Activated naive CD8-positive, alpha-beta T cell (primary cell): Measurements from ENCODE around the gene RPL41.
A peak's percentile ranks its signal among the peaks of the same experiment; 100 is the strongest.

ENCODE experiments used
- H3K27ac Mint-ChIP-seq: one replicate; pipeline ENCODE4 v1.8.0; 2021; ENCODE audit warnings: mixed read lengths
- H3K27me3 Mint-ChIP-seq: one replicate; pipeline ENCODE4 v1.8.0; 2021; ENCODE audit warnings: mixed read lengths
- H3K36me3 Mint-ChIP-seq: one replicate; pipeline ENCODE4 v1.8.0; 2021; ENCODE audit warnings: mixed read lengths
- H3K4me1 Mint-ChIP-seq: one replicate; pipeline ENCODE4 v1.8.0; 2021; ENCODE audit warnings: low read depth, mixed read lengths
- H3K4me3 Mint-ChIP-seq: one replicate; pipeline ENCODE4 v1.8.0; 2021; ENCODE audit warnings: mild to moderate bottlenecking, mixed read lengths
- H3K9me3 Mint-ChIP-seq: one replicate; pipeline ENCODE4 v1.8.0; 2021; ENCODE audit warnings: low read depth, mixed read lengths

Gene RPL41

DNA sequence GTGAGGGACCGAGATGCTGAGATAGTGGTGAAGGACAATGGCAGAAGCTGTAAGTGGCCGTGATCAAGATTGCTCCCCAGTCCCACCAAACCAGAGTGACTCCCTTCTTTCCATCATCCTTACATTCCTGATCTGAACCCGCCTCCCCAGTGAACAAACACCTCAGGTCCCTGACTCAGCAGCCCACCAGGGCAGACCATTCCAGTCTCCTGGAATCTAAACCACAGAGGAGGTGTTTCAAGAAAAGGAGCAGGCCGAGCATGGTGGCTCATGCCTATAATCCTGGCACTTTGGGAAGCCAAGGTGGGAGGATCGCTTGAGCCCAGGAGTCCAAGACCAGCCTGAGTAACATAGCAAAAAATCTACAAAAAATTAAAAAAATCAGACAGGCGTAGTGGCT lies 29.8 kb upstream of the RPL41 start:
- no peaks in the 10 kb centered on the region for H3K27me3 Mint-ChIP-seq
- no peak overlapping the region for H3K27ac Mint-ChIP-seq
- H3K4me3 Mint-ChIP-seq, result no peak overlapping the region
- H3K36me3 Mint-ChIP-seq, result no peaks in the 10 kb centered on the region
- no peaks in the 10 kb centered on the region for H3K4me1 Mint-ChIP-seq
- no peaks in the 10 kb centered on the region for H3K9me3 Mint-ChIP-seq

DNA sequence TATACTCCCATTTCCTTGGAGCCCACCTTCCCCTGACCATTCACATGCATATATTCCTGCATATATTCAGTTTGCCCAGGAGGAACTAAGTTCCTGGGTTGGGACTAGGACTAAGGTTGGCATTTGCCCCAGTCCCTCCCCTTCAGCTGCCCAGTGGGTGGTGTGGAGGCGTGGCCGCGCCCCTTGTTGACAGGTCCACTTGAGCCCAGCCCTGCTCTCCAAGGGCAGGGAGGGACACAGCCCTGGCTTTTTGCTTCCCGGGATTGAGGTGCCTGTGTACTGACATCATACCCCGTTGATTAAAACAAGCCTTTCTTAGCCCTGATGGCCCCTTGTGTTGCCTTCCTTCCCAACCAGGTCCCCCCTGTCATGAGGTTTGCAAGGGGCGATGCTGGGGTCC lies 29.2 kb upstream of the RPL41 start:
- H3K4me1 Mint-ChIP-seq, result no peaks in the 10 kb centered on the region
- no peaks in the 10 kb centered on the region for H3K27me3 Mint-ChIP-seq
- no peak overlapping the region for H3K4me3 Mint-ChIP-seq
- H3K9me3 Mint-ChIP-seq, result no peaks in the 10 kb centered on the region
- H3K36me3 Mint-ChIP-seq, result no peaks in the 10 kb centered on the region
- H3K27ac Mint-ChIP-seq, result no peak overlapping the region

DNA sequence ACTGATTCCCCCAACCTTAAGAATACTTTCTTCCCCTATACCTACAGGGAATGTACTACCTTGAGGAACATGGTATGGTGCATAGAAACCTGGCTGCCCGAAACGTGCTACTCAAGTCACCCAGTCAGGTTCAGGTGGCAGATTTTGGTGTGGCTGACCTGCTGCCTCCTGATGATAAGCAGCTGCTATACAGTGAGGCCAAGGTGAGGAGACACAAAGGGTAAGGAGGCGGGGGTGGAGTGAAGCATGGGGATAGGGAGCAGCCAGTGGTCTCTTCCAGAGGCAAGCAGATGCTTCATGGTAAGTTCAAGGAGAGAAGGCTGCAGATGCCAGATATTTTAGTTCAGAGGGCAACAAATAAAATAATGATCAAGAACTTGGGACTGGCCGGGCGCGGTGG lies 18.7 kb upstream of the RPL41 start:
- H3K9me3 Mint-ChIP-seq, result no peaks in the 10 kb centered on the region
- H3K4me1 Mint-ChIP-seq, result peaks cover 23% of the 10 kb centered on the region
- no peak overlapping the region for H3K27ac Mint-ChIP-seq
- no peak overlapping the region for H3K4me3 Mint-ChIP-seq
- H3K36me3 Mint-ChIP-seq, result peaks cover 2% of the 10 kb centered on the region
- H3K27me3 Mint-ChIP-seq, result no peaks in the 10 kb centered on the region

DNA sequence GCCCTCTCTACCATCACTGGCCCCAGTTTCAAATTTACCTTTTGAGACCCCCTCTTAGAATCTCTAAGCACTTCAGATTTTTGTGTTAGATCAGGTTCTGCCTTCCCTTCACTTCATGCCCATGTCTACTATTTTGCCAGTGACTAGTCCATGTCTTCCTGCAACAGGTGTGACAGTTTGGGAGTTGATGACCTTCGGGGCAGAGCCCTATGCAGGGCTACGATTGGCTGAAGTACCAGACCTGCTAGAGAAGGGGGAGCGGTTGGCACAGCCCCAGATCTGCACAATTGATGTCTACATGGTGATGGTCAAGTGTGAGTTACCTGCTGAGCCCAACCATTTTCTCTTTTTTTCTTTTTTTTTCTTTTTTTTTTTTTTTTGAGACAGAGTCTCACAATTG lies 17.8 kb upstream of the RPL41 start:
- Mint-ChIP-seq H3K4me1 (peaks cover 32% of the 10 kb centered on the region), H3K27ac (no peak overlapping the region), H3K4me3 (no peak overlapping the region), H3K36me3 (peaks cover 2% of the 10 kb centered on the region), H3K27me3 (no peaks in the 10 kb centered on the region), H3K9me3 (no peaks in the 10 kb centered on the region)

DNA sequence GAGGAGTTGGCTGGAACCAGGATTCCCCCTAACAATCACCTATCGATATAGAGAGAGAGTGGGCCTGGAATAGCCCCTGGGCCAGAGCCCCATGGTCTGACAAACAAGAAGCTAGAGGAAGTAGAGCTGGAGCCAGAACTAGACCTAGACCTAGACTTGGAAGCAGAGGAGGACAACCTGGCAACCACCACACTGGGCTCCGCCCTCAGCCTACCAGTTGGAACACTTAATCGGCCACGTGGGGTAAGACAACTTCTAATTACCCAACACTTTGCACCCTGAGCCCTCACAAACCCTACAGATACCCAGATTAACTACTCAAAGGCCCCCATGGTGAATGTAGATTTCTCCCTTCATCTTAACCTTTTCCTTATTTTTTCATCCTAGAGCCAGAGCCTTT lies 16.6 kb upstream of the RPL41 start:
- no peak overlapping the region for H3K4me3 Mint-ChIP-seq
- peaks cover 4% of the 10 kb centered on the region for H3K36me3 Mint-ChIP-seq

DNA sequence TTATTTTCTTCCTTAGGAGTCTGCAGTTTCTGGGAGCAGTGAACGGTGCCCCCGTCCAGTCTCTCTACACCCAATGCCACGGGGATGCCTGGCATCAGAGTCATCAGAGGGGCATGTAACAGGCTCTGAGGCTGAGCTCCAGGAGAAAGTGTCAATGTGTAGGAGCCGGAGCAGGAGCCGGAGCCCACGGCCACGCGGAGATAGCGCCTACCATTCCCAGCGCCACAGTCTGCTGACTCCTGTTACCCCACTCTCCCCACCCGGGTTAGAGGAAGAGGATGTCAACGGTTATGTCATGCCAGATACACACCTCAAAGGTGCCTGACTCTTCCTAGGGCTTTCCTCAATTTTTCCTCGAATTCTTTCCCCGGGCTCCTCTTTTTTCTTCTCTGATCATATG lies 15.4 kb upstream of the RPL41 start:
- H3K9me3 Mint-ChIP-seq, result no peaks in the 10 kb centered on the region
- H3K4me3 Mint-ChIP-seq, result no peak overlapping the region
- peak overlapping the region; percentile 76 for H3K27ac Mint-ChIP-seq
- no peaks in the 10 kb centered on the region for H3K27me3 Mint-ChIP-seq
- peaks cover 10% of the 10 kb centered on the region for H3K36me3 Mint-ChIP-seq
- peaks cover 42% of the 10 kb centered on the region for H3K4me1 Mint-ChIP-seq

More for the DNA sequence above, 16.6 kb upstream of the RPL41 start:
- Mint-ChIP-seq H3K9me3 (no peaks in the 10 kb centered on the region), H3K4me1 (peaks cover 37% of the 10 kb centered on the region), H3K27ac (peak overlapping the region; percentile 5), H3K27me3 (no peaks in the 10 kb centered on the region)

DNA sequence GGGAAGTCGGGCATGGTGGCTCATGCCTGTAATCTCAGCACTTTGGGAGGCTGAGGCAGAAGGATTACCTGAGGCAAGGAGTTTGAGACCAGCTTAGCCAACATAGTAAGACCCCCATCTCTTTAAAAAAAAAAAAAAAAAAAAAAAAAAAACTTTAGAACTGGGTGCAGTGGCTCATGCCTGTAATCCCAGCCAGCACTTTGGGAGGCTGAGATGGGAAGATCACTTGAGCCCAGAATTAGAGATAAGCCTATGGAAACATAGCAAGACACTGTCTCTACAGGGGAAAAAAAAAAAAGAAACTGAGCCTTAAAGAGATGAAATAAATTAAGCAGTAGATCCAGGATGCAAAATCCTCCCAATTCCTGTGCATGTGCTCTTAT lies 13.8 kb upstream of the RPL41 start:
- Mint-ChIP-seq H3K27ac (peak overlapping the region; percentile 100), H3K36me3 (peaks cover 19% of the 10 kb centered on the region), H3K4me1 (peaks cover 54% of the 10 kb centered on the region), H3K27me3 (no peaks in the 10 kb centered on the region), H3K9me3 (no peaks in the 10 kb centered on the region), H3K4me3 (peak overlapping the region; percentile 100)

DNA sequence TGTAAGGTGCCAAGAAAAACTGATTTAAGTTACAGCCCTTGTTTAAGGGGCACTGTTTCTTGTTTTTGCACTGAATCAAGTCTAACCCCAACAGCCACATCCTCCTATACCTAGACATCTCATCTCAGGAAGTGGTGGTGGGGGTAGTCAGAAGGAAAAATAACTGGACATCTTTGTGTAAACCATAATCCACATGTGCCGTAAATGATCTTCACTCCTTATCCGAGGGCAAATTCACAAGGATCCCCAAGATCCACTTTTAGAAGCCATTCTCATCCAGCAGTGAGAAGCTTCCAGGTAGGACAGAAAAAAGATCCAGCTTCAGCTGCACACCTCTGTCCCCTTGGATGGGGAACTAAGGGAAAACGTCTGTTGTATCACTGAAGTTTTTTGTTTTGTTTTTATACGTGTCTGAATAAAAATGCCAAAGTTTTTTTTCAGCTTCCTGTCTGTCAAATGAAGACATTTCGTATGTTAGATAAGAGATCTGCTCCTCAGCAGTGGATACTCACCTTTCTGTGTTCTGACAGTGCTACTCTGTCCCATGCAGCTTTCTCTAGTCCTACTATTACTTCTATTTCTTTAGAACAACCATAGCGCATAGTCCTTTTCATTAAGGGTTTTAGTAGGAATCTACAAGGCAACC lies 13.2 kb upstream of the RPL41 start:
- Mint-ChIP-seq H3K4me1 (peaks cover 54% of the 10 kb centered on the region), H3K27me3 (no peaks in the 10 kb centered on the region), H3K27ac (peak overlapping the region; percentile 100), H3K4me3 (peak overlapping the region; percentile 100), H3K9me3 (no peaks in the 10 kb centered on the region), H3K36me3 (peaks cover 18% of the 10 kb centered on the region)

DNA sequence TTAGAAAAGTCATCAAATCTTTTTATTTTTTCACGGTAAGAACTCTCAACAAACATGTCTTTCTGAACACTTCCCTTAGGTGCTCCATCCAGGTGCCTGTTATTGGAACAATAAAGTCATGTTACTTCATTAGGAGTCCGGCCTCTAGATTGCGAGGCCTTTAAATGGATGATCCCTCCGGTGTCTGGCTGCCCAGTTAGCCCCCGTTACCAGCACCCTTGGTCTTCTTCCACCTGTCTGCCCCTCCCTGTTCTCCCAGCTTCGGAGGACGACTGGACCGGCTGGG lies 12.7 kb upstream of the RPL41 start:
- Mint-ChIP-seq H3K27ac (peak overlapping the region; percentile 100), H3K27me3 (no peaks in the 10 kb centered on the region), H3K9me3 (no peaks in the 10 kb centered on the region), H3K4me1 (peaks cover 55% of the 10 kb centered on the region), H3K4me3 (peak overlapping the region; percentile 100), H3K36me3 (peaks cover 19% of the 10 kb centered on the region)

DNA sequence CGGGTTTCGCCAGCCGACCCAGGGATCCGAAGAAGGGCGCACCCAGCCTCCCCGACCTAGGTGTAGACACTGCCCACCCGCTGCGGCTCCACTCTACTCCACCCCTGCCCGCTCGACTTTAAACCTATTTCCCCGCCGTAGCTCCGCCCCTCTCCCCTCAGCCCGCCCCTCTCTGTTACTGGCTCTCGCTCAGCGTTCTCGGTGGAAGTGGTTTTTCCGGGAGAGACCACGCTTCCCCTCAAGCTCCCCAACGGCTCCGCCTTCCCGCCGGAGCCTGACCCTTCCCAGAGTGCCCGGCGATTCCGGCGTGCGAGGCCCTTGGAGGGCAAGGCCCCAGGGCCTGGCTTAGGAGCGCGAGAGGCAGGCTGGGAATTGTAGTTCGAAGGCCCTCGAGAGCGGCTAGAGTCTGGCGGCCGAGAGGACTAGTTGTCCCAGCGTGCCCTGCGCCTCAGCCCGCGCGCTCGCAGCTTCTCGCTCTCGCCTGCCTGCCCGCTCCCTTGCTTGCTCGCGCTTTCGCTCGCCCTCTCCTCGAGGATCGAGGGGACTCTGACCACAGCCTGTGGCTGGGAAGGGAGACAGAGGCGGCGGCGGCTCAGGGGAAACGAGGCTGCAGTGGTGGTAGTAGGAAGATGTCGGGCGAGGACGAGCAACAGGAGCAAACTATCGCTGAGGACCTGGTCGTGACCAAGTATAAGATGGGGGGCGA lies 12.2 kb upstream of the RPL41 start, which contains the start of gene PA2G4:
PA2G4 (plus strand) TSS at position 451 of the 706 bp plus-strand sequence; CDS start at position 630, 179 bp downstream.
- H3K27me3 Mint-ChIP-seq, result no peaks in the 10 kb centered on the region
- H3K36me3 Mint-ChIP-seq, result peaks cover 19% of the 10 kb centered on the region
- peak within 1 kb of the TSS; percentile 100 for H3K27ac Mint-ChIP-seq
- peaks cover 55% of the 10 kb centered on the region for H3K4me1 Mint-ChIP-seq
- peak within 1 kb of the TSS; percentile 100 for H3K4me3 Mint-ChIP-seq
- H3K9me3 Mint-ChIP-seq, result no peaks in the 10 kb centered on the region

DNA sequence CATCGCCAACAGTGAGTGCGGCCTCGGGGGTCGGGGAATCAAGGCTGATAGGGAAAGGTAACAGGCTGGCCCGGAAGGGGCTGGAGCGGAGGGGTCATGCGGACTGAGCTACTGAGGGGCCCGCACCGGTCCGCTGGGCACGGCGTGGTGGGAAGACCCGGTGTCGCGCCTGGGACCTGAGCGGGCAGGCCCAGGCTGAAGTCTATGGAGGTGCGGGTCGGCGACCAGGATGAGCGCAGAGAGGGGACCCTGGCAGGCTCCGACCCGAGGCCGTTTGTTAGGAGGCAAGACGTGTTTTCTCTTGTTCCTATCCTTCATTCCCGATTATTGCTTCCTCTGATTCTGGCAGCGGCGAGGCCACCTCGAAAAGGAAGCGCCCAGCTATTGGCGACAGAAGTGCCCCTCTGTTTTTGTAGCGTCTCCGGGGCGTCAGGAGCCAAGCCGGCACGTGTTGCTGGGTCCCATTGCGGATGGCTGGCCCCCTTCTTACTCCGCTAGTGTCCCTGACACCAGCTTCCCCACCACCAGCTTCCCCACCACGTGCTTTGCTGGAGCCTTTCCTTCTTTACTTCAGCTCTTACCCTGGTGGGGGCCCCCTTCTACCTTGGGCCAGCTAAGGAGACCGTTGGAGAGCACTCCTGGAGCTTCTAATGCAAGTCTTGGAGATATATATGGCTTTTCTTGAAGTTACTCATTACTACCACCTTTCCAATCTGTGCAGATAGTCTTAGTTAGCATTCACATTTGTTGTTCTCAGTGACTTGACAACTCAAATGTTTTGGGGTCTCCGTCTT lies 11.4 kb upstream of the RPL41 start:
- peaks cover 54% of the 10 kb centered on the region for H3K4me1 Mint-ChIP-seq
- H3K27me3 Mint-ChIP-seq, result no peaks in the 10 kb centered on the region
- H3K36me3 Mint-ChIP-seq, result peaks cover 19% of the 10 kb centered on the region
- H3K27ac Mint-ChIP-seq, result peak overlapping the region; percentile 100
- peak overlapping the region; percentile 100 for H3K4me3 Mint-ChIP-seq
- H3K9me3 Mint-ChIP-seq, result no peaks in the 10 kb centered on the region

DNA sequence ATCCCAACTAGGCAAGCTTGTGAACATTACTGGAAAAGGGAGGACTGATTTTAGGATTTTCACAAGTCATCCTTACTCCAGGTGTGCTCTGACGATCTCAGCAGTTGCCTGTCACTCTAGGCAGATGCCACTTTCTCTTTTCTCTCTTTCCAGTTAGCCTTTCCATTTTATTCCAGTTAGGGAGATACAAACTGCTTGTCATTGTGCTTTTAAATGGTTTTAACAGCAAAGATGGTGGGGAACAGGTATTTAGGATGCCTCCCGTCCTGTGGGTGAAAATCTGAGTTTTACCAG lies 10.9 kb upstream of the RPL41 start:
- H3K9me3 Mint-ChIP-seq, result no peaks in the 10 kb centered on the region
- peak overlapping the region; percentile 100 for H3K27ac Mint-ChIP-seq
- peaks cover 53% of the 10 kb centered on the region for H3K4me1 Mint-ChIP-seq
- peak overlapping the region; percentile 100 for H3K4me3 Mint-ChIP-seq
- no peaks in the 10 kb centered on the region for H3K27me3 Mint-ChIP-seq
- H3K36me3 Mint-ChIP-seq, result peaks cover 21% of the 10 kb centered on the region

DNA sequence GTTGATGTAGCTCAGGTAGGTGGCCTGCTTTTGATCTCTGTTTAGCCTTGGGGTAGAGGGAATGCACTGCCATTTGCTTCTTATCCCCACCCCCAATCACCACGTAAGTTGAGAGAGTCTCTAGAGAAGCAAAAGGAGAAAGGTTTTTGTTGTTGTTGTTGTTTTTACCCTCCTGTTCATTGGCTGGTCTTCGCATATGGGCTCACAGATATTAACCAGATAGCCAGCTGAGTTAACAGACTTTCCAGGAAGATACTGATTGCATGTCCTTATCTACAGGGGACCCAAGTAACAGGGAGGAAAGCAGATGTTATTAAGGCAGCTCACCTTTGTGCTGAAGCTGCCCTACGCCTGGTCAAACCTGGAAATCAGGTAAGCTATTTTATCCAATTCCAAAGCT lies 9.2 kb upstream of the RPL41 start:
- peaks cover 38% of the 10 kb centered on the region for H3K4me1 Mint-ChIP-seq
- H3K9me3 Mint-ChIP-seq, result no peaks in the 10 kb centered on the region
- peak overlapping the region; percentile 59 for H3K27ac Mint-ChIP-seq
- H3K27me3 Mint-ChIP-seq, result no peaks in the 10 kb centered on the region
- H3K4me3 Mint-ChIP-seq, result peak overlapping the region; percentile 100
- H3K36me3 Mint-ChIP-seq, result peaks cover 28% of the 10 kb centered on the region

DNA sequence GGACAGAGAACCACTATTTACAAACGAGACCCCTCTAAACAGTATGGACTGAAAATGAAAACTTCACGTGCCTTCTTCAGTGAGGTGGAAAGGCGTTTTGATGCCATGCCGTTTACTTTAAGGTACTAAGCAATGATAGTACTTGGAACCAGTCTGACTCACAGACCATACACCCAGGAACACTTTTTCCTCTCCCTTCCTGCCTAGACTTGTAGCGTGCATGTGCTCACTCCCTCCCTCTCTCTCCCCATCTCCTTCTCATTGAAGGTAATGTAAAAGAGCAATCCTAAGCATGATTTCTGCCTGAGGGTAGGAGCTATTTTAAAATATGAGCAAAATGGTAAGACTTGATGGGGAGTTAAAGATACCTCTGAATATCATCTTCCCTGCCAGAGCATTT lies 5.9 kb upstream of the RPL41 start:
- H3K4me3 Mint-ChIP-seq, result no peak overlapping the region
- peaks cover 25% of the 10 kb centered on the region for H3K36me3 Mint-ChIP-seq
- peak overlapping the region; percentile 16 for H3K27ac Mint-ChIP-seq
- H3K9me3 Mint-ChIP-seq, result no peaks in the 10 kb centered on the region
- peaks cover 23% of the 10 kb centered on the region for H3K4me1 Mint-ChIP-seq
- no peaks in the 10 kb centered on the region for H3K27me3 Mint-ChIP-seq

DNA sequence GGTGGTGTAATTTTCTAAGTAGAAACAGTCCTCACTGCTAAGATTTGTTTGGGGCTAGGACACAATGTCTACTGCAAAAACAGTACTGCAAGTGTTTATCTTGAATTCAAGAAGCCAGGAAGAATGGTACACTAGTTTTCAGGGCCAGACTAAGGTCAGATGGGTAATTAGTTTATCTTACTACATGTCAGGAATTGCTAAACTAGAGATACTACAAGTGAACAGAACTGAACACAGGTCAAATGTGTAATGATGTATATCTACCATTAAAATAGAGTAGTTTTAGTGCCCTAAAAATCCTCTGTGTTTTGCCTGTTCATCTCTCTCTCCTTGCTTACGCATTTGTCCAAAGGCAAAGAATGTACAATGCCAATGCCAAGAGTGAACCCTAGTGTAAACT lies 2.3 kb upstream of the RPL41 start:
- Mint-ChIP-seq H3K27ac (peak overlapping the region; percentile 58), H3K36me3 (peaks cover 23% of the 10 kb centered on the region), H3K4me3 (no peak overlapping the region), H3K4me1 (peaks cover 20% of the 10 kb centered on the region), H3K9me3 (no peaks in the 10 kb centered on the region), H3K27me3 (no peaks in the 10 kb centered on the region)
